HG03280 (cell line): ENCODE data around the gene OXT.
"Not testable (repeated sequence)": the region's sequence is repeated elsewhere in the genome, so short reads cannot be mapped to it uniquely, and the experiment has no call there.

Experiments used
- ATAC-seq: cut with Tn5 transposase; IDR thresholded peaks from one replicate; pipeline ENCODE4 v1.9.1; 2021; ENCODE audit warnings: mild to moderate bottlenecking, moderate library complexity; ENCODE audit not compliant: unreplicated experiment

The OXT gene

DNA sequence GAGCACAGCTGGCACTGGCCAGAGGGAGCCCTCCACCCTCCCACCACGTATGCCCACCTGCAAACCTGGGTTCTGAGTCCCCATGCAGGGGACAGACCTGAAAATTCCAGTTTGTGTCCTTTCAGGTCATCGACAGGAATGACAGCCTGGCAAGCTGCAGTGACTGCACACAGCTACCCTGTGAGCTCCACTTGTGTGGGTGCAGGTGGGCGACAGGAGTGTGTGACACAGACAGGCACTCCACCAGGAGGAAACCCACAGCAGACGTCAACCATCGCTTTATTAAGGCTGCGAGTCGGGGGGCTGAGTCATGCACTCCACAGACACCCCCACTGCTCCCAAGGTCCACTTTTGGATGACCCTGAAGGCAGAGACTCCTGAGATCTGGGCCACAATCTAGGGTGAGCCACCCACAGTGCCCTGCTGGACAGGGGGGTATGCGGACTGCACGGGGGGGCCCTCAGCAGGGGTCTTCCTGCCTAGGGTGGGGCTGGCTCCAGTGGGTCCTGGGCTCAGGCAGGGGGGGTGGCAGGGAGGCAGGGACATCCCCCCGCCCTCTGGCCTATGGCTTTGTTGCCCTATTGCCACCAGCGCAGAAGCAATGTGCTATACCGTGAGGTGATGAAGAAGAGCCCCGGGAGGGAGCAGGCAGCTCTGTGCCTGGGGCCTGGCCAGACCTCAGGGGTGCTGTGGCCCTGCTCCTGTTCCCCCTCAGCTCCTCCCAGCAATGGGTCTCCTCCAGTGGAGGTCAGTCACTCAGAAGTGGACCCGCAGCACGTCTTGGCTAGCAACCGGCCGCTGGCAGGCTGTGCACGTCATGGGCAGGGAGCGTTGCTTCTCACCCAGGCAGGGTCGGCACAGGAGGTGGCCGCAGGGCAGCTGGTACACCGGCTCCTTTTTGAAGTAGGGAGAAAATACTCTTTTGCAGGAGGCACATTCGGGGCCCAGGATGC is 38.2 kb downstream of the OXT start:
- no peak for ATAC-seq

DNA sequence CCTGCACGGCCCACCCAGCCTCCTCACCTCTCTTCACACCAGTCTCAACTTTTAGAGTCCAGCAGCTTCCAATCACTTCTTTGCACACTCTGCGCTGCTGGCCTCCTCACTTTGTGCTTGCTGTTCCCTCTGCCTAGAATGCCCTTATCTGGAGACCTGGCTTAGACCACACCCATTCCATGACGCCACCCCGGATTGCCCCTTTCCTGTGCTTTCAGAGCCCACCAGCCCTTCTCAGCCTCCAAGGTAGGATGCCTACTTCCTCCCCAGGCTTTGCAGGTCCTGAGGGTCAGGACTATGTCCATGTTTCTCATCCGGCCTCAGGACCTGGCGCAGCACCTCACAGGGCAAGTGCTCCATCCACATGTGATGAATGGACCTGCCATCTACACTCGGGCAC is 40.1 kb downstream of the OXT start:
- no peak for ATAC-seq

DNA sequence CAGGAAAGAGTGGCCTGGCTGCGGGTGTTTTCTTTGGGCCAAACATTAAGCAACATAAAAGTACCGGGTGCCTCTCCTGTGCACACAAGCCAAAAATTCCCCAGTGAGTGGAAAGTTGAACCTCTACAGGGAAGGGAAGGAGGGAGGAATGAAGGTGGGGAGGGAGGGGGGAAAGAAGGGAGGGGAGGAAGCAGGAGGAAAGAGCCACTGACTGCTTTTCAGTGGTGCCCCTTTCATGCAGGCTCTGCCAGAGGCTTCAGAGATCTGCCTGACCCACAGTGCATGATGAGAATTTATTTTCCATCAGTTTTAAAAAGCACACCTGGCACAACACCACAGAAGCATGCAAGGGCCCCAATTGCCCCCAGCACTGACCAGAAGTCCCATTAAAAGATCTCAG is 40.6 kb downstream of the OXT start:
- no peak for ATAC-seq

DNA sequence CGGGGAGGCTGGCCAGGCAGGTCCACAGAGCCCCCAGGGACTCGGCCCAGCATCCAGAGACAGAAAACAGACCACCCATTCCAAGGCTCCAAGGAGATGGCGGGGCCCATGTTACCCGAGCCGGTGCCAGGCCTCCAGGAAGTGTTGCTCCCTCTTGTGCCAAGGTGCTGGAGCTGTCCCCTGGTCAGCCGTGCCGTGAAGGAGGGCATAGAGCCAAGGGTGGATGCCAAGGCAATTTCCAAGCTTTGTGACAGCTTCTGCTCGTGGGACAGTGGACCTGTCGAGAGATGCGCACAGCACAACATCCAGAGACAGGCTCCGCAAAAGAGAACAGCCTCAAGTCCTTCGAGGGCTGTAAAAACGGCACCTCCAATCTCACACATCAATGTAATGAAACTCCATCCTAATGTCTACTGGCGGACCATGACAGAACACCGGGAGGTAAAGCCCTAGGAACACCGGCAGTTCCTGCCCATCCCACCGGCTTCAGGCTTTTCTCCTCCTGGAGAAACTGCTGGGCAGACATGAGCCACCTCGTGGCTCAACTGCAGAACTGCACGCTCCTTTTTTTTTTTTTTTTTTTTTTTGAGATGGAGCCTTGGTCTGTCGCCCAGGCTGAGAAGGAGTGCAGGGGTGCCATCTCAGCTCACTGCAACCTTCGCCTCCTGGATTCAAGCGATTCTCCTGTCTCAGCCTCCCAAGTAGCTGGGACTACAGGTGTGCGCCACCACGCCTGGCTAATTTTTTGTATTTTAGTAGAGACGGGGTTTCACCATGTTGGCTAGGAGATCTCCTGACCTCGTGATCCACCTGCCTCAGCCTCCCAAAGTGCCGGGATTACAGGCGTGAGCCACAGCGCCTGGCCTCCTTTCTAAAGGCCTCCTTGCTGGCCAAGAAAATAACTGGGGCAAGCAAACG is 44.0 kb downstream of the OXT start:
- ATAC-seq, result no peak

DNA sequence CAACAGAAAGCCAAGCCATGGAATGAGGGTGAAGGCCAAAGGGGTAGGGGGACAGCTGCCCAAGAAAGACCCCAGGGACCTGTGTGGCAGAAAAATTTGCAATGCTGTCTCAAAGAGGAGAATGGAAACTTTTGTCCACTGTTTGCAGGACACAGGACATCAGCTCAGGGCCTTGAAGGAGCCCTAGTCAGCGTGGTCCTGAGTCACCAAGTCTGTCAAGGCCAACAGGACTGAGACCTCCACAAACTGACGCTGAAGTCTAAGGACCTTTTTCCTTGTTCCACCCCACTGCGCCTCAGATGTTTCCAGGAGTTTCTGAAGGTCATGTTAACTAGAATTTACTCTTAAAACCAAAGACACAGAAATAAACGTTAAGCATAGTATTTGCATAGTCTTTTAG is 44.9 kb downstream of the OXT start:
- ATAC-seq, result no peak

DNA sequence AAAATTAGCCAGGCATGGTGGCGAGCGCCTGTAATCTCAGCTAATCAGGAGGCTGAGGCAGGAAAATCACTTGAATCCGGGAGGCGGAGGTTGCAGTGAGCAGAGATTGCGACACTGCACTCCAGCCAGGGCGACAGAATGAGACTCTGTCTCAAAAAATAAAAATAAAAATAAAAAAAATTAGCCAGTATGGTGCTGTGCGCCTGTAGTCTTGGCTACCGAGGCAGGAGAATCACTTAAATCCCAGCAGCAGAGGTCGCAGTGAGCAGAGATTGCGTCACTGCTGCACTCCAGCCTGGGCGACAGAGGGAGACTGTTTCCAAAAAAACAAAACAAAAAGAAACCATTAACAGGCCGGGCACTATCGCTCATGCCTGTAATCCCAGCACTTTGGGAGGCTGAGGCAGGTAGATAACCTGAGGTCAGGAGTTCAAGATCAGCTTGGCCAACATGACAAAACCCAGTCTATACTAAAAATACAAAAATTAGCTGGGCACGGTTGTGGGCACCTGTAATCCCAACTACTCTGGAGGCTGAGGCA is 46.5 kb downstream of the OXT start:
- ATAC-seq, result not testable (repeated sequence)

DNA sequence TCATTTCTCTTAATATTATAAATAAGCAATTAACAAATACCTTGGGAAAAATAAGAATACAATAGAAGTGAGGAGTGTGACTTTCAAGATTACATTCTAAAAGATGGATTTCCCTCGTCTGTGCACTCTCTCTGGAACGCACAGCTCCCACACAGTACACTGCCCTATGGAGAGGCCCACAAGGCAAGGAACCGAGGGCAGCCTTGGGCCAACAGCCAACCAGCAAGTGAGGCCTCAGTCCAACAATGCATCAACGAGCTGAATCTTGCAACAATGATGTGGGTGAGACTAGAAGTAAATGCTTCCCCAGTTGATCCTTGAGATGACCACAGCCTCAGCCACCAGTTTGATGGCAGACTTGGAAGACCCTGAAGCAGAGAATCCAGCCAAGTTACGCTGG is 47.6 kb downstream of the OXT start:
- ATAC-seq, result no peak

DNA sequence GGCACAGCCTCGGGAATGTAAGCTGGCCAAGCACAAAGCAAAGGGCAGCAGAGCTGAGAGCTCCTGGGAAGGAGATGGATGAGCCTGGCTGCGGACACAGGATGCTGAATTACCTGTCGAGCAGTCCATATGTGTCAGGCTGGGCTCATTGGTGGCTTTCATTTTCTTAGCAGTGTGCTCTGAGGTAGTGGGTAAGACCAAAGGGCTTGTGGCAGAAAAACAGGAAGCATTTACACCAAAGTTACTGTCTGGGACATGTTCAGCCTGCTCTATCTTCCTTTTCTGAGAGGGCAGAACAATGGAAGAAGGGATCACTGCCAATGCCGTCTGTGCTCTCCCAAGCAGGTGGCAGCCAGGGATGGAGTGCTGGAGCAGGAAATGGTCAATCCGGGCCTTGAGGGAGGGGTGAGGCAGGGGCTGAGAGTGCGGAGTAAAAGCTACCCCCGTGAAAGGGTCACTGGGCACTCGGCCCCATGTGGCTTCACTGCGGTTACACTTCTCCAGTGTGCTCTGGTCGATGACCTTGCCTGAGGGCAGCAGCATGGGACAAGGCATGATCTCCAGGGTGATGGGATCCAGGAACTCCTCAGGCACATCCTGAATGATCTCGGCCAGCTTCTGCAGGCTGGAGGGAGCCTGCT is 50.0 kb downstream of the OXT start:
- ATAC-seq, result no peak
